ENCODE data around the gene RFX4. TPM values are rescaled to one million over a fixed set of nuclear protein-coding genes. Genes with fewer than 3 reads are reported as not detected.
A peak's percentile ranks its signal among the peaks of the same experiment; 100 is the strongest.

RFX4 gene
- polyA plus RNA-seq, 1 donor (not counting 4 experiments of a cell fraction or from before 2014, with no cell fraction given), result not detected

DNA sequence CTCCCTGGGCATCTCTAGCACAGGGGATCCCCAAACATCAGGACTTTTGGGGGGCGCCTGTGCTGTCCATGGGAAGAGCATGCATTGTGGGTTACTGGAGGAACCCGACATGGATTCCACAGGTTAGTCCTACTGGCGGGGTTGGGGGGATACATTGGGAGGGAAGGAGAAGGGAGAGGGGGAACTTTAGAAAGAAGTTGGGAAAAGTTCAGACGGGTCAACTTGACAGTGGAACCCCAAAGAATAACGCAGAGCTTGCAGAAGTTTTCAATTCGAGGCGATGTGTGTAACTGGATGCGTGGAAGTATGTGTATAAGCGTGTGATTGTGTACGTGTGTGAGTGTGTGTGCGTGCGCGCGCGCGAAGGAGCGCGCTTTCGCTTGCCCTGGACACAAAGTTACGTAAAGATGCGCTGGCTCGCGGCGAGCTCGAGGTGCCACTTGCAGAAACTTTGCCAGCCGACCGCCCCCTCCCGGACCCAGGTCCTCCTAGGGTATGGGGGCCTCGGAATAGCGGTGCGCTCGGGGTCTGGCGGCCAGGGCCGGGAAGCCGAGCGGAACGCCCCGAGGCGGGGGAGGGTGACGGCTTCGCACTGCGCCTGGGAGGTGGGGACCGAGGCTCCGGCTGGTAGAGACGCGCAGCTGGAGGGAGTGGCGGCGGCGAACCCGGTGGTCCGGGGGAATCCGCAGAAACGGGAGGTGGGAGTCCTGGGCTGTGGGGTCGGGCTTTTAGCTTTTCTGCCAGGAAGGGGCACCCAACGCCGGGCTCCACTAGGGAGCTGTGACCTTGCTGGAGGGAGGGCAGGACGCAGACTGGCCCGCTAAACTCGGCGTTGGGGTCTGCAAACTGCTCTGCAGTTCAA, 669 bp downstream of the RFX4 start:
- H3K79me2 ChIP-seq (ENCODE audit: control insufficient read depth, insufficient read depth, low read length), result no peaks in the 10 kb centered on the region
- TF ChIP-seq, protein P1, sequence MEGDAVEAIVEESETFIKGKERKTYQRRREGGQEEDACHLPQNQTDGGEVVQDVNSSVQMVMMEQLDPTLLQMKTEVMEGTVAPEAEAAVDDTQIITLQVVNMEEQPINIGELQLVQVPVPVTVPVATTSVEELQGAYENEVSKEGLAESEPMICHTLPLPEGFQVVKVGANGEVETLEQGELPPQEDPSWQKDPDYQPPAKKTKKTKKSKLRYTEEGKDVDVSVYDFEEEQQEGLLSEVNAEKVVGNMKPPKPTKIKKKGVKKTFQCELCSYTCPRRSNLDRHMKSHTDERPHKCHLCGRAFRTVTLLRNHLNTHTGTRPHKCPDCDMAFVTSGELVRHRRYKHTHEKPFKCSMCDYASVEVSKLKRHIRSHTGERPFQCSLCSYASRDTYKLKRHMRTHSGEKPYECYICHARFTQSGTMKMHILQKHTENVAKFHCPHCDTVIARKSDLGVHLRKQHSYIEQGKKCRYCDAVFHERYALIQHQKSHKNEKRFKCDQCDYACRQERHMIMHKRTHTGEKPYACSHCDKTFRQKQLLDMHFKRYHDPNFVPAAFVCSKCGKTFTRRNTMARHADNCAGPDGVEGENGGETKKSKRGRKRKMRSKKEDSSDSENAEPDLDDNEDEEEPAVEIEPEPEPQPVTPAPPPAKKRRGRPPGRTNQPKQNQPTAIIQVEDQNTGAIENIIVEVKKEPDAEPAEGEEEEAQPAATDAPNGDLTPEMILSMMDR (optimal IDR thresholded peaks at IDR 0.05 in 1 of 3, IDR thresholded peaks at IDR 0.05 in 1 of 3, conservative IDR thresholded peaks at IDR 0.05 in 1 of 3; ENCODE audit: extremely low read depth in 1 of 3, insufficient read depth in 2 of 3, low read length in 3 of 3), result no peak
- TF ChIP-seq EZH2 (IDR thresholded peaks at IDR 0.05; ENCODE audit: low read length), result peak; percentile 22
- H3K9ac ChIP-seq (ENCODE audit: control insufficient read depth, extremely low read depth, insufficient read depth, low read length), result no peak overlapping the region
- H3K27ac ChIP-seq (ENCODE audit: control insufficient read depth, insufficient read depth, low read length), result no peak overlapping the region
- no peaks in the 10 kb centered on the region for H3K36me3 ChIP-seq (ENCODE audit: control insufficient read depth in 2 of 2, extremely low read depth in 1 of 2, insufficient read depth in 2 of 2, low read length in 2 of 2)
- no peaks in the 10 kb centered on the region for H3K9me1 ChIP-seq (ENCODE audit: control insufficient read depth, extremely low read depth, insufficient read depth, low read length)
- H3K4me3 ChIP-seq (ENCODE audit: control insufficient read depth in 2 of 3, extremely low read depth in 1 of 3, insufficient read depth in 2 of 3, low read depth in 1 of 3, low read length in 3 of 3), result no peak overlapping the region
- DNase-seq (ENCODE audit: low read depth, low spot score) (no peak), FAIRE-seq (no peak)
- dilution Hi-C loops (cut with MboI; ENCODE audit: extremely low pct_ligation_motif_present, low sequenced_read_pairs), result no loop called here
- H3K27me3 ChIP-seq (ENCODE audit: control insufficient read depth, extremely low read depth, insufficient read depth, low read length), result peaks cover 86% of the 10 kb centered on the region
- H3K4me1 ChIP-seq (ENCODE audit: control insufficient read depth, extremely low read depth, insufficient read depth, low read length), result peaks cover 2% of the 10 kb centered on the region
- H3K9me3 ChIP-seq (ENCODE audit: control insufficient read depth, low read depth, low read length), result no peaks in the 10 kb centered on the region
- no peak overlapping the region for H2AFZ ChIP-seq (ENCODE audit: control insufficient read depth, low read length)
- H4K20me1 ChIP-seq (ENCODE audit: control insufficient read depth, extremely low read depth, insufficient read depth, low read length), result no peaks in the 10 kb centered on the region
- peak overlapping the region; percentile 77 for H3K4me2 ChIP-seq (ENCODE audit: control insufficient read depth, extremely low read depth, insufficient read depth, low read depth, low read length)

DNA sequence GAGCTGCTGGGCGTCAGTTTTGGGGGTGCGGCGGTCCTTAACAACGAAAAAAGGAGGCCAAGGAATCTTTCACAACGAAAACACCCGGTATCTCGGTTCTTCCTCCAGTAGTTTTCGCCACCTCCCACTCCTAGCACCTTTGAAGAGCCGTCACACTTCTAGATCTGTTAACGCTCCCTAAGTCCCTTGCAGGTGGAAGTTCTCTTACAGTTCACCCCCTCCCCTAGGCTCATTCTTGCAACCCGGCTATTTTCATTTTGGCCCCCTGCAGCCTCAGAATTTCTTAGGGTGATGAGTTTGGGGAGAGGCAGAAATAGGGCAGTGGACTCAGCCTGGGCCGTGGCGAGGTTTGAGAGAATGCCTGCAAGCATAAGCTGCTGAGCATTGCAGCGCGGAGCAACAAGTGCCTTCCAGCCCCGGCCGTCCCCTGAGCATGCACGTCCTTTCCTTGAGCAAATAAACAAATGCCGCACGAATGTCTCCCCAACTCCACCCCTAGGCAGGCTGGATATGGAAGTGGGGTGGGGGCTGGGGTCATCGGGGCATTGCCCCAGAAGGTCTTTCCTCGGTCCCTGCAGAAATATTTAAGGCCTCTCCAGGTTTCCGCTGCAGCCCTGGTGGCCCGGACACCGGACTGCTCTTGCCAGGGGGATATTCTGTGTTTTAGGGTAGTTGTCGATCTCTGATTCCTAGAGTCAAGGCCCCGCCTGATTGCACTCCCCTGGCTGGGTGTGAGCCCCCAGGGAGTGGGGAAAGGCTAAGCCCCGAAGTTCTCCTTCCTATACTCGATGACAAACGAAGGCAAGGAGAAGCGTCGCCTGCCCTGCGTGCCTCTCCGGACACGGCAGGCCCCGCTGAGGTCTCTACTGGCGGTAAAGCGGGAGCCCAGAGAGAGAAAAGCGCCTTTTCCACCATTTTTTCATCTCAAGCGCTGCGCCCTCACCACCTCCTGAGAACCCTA, 1.6 kb downstream of the RFX4 start:
- peaks cover 91% of the 10 kb centered on the region for H3K27me3 ChIP-seq (ENCODE audit: control insufficient read depth, extremely low read depth, insufficient read depth, low read length)
- H3K4me2 ChIP-seq (ENCODE audit: control insufficient read depth, extremely low read depth, insufficient read depth, low read depth, low read length), result no peak overlapping the region
- no peaks in the 10 kb centered on the region for H4K20me1 ChIP-seq (ENCODE audit: control insufficient read depth, extremely low read depth, insufficient read depth, low read length)
- no peaks in the 10 kb centered on the region for H3K79me2 ChIP-seq (ENCODE audit: control insufficient read depth, insufficient read depth, low read length)
- DNase-seq (ENCODE audit: low read depth, low spot score) (no peak), FAIRE-seq (no peak)
- dilution Hi-C loops (cut with MboI; ENCODE audit: extremely low pct_ligation_motif_present, low sequenced_read_pairs), result no loop called here
- H3K4me1 ChIP-seq (ENCODE audit: control insufficient read depth, extremely low read depth, insufficient read depth, low read length), result peaks cover 2% of the 10 kb centered on the region
- H3K36me3 ChIP-seq (ENCODE audit: control insufficient read depth in 2 of 2, extremely low read depth in 1 of 2, insufficient read depth in 2 of 2, low read length in 2 of 2), result no peaks in the 10 kb centered on the region
- no peaks in the 10 kb centered on the region for H3K9me3 ChIP-seq (ENCODE audit: control insufficient read depth, low read depth, low read length)
- H3K9me1 ChIP-seq (ENCODE audit: control insufficient read depth, extremely low read depth, insufficient read depth, low read length), result no peaks in the 10 kb centered on the region
- H2AFZ ChIP-seq (ENCODE audit: control insufficient read depth, low read length), result no peak overlapping the region
- no peak overlapping the region for H3K27ac ChIP-seq (ENCODE audit: control insufficient read depth, insufficient read depth, low read length)
- H3K9ac ChIP-seq (ENCODE audit: control insufficient read depth, extremely low read depth, insufficient read depth, low read length), result no peak overlapping the region
- no peak overlapping the region for H3K4me3 ChIP-seq (ENCODE audit: control insufficient read depth in 2 of 3, extremely low read depth in 1 of 3, insufficient read depth in 2 of 3, low read depth in 1 of 3, low read length in 3 of 3)
- TF ChIP-seq, protein P1 (optimal IDR thresholded peaks at IDR 0.05 in 1 of 3, IDR thresholded peaks at IDR 0.05 in 1 of 3, conservative IDR thresholded peaks at IDR 0.05 in 1 of 3; ENCODE audit: extremely low read depth in 1 of 3, insufficient read depth in 2 of 3, low read length in 3 of 3), result no peak
- peak; percentile 74 for TF ChIP-seq EZH2 (IDR thresholded peaks at IDR 0.05; ENCODE audit: low read length)

Data from keratinocyte (primary cell).